BJ (cell line): ENCODE measurements around the gene PLIN4. TPM values are rescaled to one million over a fixed set of nuclear protein-coding genes. Genes with fewer than 3 reads are reported as not detected.
"Not testable (repeated sequence)": the region's sequence is repeated elsewhere in the genome, so short reads cannot be mapped to it uniquely, and the experiment has no call there.

Experiments
- CTCF ChIA-PET: fragments of 350-600 bp; formaldehyde crosslinking; extraction: SDS; loops from one replicate; lab custom pipeline; 2021; ENCODE audit warnings: antibody characterized with exemption, inconsistent platforms; lab: Yijun Ruan, JAX
- POLR2A ChIA-PET: fragments of 300-600 bp; sonication (Branson Sonifier 250); formaldehyde crosslinking; extraction: SDS; loops from one replicate; lab custom pipeline; 2021; ENCODE audit warnings: antibody characterized with exemption; lab: Charles Lee
- DNase-seq: peaks from one replicate; pipeline ENCODE4 v3.0.0-alpha.2; 2011; ENCODE audit warnings: low read depth
- H3K27me3 ChIP-seq: 2 replicates; pipeline ENCODE4 v1.6.0; 2011; ENCODE audit warnings: low read length; ENCODE audit not compliant: control insufficient read depth, insufficient read depth
- H3K36me3 ChIP-seq: 2 replicates; pipeline ENCODE4 v1.5.1; 2011; ENCODE audit warnings: low read length; ENCODE audit not compliant: control insufficient read depth, insufficient read depth
- H3K4me3 ChIP-seq: 2 replicates; pipeline ENCODE4 v1.5.1; 2011; ENCODE audit warnings: low read depth, mild to moderate bottlenecking, control low read depth, low read length
- CTCF ChIP-seq: IDR thresholded peaks from 2 replicates; pipeline ENCODE4 v1.5.1; 2011; ENCODE audit warnings: low read depth, mild to moderate bottlenecking, control low read depth, inconsistent platforms, low read length, moderate library complexity; ENCODE audit not compliant: insufficient read depth
- polyA plus RNA-seq: library from polyadenylated mRNA; depleted of rRNA; stranded (reverse); fragments of >200 nt; gene quantifications from 2 replicates; pipeline ENCODE4 v1.2.3, GENCODE V29; 2011

PLIN4 gene
- polyA plus RNA-seq, 1 experiment = 0.01 TPM

- ChIA-PET CTCF (interaction anchor here (1.5 kb wide), 1 partner anchor 18 kb away, joined by 4 read pairs; no protein-coding TSS in a partner anchor), POLR2A (no interaction called here)
- no peak for TF ChIP-seq CTCF
- H3K27me3 ChIP-seq = peaks cover 4% of the 10 kb centered on the region
- no peaks in the 10 kb centered on the region for H3K36me3 ChIP-seq
- H3K4me3 ChIP-seq = no peak overlapping the region
- DNase-seq = no peak
Measured at GRCh38 chr19:4542896-4543841, 24.9 kb upstream of the PLIN4 start.

GRCh38 chr19:4541806-4542145, 23.5 kb upstream of the PLIN4 start:
- CTCF ChIA-PET = interaction anchor here (0.8 to 2.6 kb wide), 2 partner anchors 18 kb away, joined by 3 to 11 read pairs; partner anchors contain the start of gene SEMA6B
- H3K4me3 ChIP-seq, POLR2A ChIA-PET, H3K36me3 ChIP-seq, H3K27me3 ChIP-seq, DNase-seq: not testable (repeated sequence)

GRCh38 chr19:4541114-4541805, 23.0 kb upstream of the PLIN4 start:
- peaks cover 4% of the 10 kb centered on the region for H3K27me3 ChIP-seq
- ChIA-PET CTCF (interaction anchor here (0.6 to 9.3 kb wide), 5 partner anchors 10 to 141 kb away, joined by 3 to 84 read pairs (median 3); partner anchors contain the start of genes SEMA6B and SH3GL1), POLR2A (no interaction called here)

GRCh38 chr19:4539693-4540581, 21.7 kb upstream of the PLIN4 start, which contains the start of gene LRG1:
LRG1 (minus strand) TSS chr19:4540036; CDS start chr19:4540013, 23 bp downstream.
- no peaks in the 10 kb centered on the region for H3K36me3 ChIP-seq
- H3K4me3 ChIP-seq = no peak within 1 kb of the TSS
- no peak for DNase-seq
- TF ChIP-seq CTCF = no peak
- peaks cover 4% of the 10 kb centered on the region for H3K27me3 ChIP-seq
- ChIA-PET POLR2A (no interaction called here), CTCF (interaction anchor here (0.5 to 9.3 kb wide), 5 partner anchors 11 to 140 kb away, joined by 3 to 84 read pairs (median 3); partner anchors contain the start of genes SEMA6B and SH3GL1)

More at GRCh38 chr19:4541114-4541805, 23.0 kb upstream of the PLIN4 start:
- Histone ChIP-seq H3K36me3 (no peaks in the 10 kb centered on the region), H3K4me3 (no peak overlapping the region)
- DNase-seq = no peak
- no peak for TF ChIP-seq CTCF

GRCh38 chr19:4539169-4539692, 20.9 kb upstream of the PLIN4 start:
- TF ChIP-seq CTCF = no peak
- Histone ChIP-seq H3K36me3 (no peaks in the 10 kb centered on the region), H3K27me3 (peaks cover 7% of the 10 kb centered on the region), H3K4me3 (no peak overlapping the region)
- DNase-seq = no peak
- POLR2A ChIA-PET = no interaction called here
- CTCF ChIA-PET = interaction anchor here (0.5 to 9.3 kb wide), 6 partner anchors 8 to 273 kb away, joined by 3 to 84 read pairs (median 4); partner anchors contain the start of gene SEMA6B
